DOHH2 (cell line): ENCODE measurements around the gene MACF1.

Experiments
- EZH2phosphoT487 ChIP-seq: fragments of 200-600 bp; sonication (generic); IDR thresholded peaks from 2 replicates; pipeline ENCODE4 v1.6.1; 2017; ENCODE audit warnings: borderline replicate concordance, mild to moderate bottlenecking, antibody characterized with exemption, low read length, moderate library complexity, mixed read lengths
- TF ChIP-seq, protein P1 (sequence below): fragments of 200-600 bp; sonication (generic); IDR thresholded peaks from one replicate; pipeline ENCODE4 v1.5.1; 2014; ENCODE audit warnings: antibody characterized with exemption, mild to moderate bottlenecking, low read depth, low read length; ENCODE audit not compliant: poor library complexity, severe bottlenecking

DNA sequence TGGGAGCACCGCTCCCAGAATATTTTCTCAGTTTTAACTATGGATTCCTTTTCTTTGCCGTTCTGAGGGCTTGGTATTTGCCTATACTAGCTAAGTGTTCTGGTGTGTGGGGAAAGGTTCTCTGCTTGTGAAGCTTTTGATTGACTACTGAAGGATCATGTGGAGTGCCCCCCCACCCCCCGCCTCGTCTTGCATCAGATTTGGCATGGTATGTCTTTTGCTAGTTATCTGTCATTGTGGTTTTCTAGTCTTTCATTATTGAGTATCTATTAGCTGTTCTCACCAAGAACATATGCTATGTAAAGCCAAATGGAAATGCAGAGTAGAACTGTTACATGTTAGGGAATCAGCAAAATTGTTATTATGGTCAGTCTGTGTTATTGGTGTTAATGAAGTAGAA is 58.3 kb downstream of the MACF1 start:
- TF ChIP-seq, protein P1, sequence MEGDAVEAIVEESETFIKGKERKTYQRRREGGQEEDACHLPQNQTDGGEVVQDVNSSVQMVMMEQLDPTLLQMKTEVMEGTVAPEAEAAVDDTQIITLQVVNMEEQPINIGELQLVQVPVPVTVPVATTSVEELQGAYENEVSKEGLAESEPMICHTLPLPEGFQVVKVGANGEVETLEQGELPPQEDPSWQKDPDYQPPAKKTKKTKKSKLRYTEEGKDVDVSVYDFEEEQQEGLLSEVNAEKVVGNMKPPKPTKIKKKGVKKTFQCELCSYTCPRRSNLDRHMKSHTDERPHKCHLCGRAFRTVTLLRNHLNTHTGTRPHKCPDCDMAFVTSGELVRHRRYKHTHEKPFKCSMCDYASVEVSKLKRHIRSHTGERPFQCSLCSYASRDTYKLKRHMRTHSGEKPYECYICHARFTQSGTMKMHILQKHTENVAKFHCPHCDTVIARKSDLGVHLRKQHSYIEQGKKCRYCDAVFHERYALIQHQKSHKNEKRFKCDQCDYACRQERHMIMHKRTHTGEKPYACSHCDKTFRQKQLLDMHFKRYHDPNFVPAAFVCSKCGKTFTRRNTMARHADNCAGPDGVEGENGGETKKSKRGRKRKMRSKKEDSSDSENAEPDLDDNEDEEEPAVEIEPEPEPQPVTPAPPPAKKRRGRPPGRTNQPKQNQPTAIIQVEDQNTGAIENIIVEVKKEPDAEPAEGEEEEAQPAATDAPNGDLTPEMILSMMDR, result no peak
- no peak for TF ChIP-seq EZH2phosphoT487
